Kidney (tissue), 14 donors: ENCODE results near the gene OPRL1. TPM values are rescaled to one million over a fixed set of nuclear protein-coding genes. Genes with fewer than 3 reads are reported as not detected.

Source experiments
- DNase-seq, 5 donors: peaks; one replicate each; pipeline ENCODE4 v3.0.0-alpha.2; 2013 to 2020
- FAIRE-seq: peaks from 2 replicates; lab custom pipeline; 2012; peaks lifted over from hg19 to GRCh38; lab: Jason Lieb, UNC
- H3K27ac ChIP-seq, 2 donors: one replicate each; pipeline ENCODE4 v1.7.0; 2013; ENCODE audit warnings: low read depth in 2 of 2, low read length in 2 of 2, inconsistent platforms in 1 of 2
- H3K27me3 ChIP-seq: one replicate; pipeline ENCODE4 v1.7.1; 2013; ENCODE audit warnings: low read length, inconsistent platforms; ENCODE audit not compliant: control insufficient read depth, insufficient read depth
- H3K36me3 ChIP-seq, 3 donors: one replicate each; pipeline versions ENCODE4 v1.7.0 to v1.7.1; 2013; ENCODE audit warnings: low read length in 3 of 3, control low read depth in 1 of 3, inconsistent platforms in 1 of 3; ENCODE audit not compliant: insufficient read depth in 3 of 3, control insufficient read depth in 2 of 3
- H3K4me1 ChIP-seq, 3 donors: one replicate each; pipeline versions ENCODE4 v1.7.0 to v1.7.1; 2013; ENCODE audit warnings: low read length in 3 of 3, inconsistent platforms in 1 of 3, low read depth in 1 of 3; ENCODE audit not compliant: control insufficient read depth in 2 of 3, insufficient read depth in 2 of 3
- H3K4me3 ChIP-seq, 3 donors: one replicate each; pipeline versions ENCODE4 v1.7.0 to v1.8.1; 2013; ENCODE audit warnings: low read length in 3 of 3, control low read depth in 1 of 3, inconsistent platforms in 1 of 3
- H3K9ac ChIP-seq, 3 donors: one replicate each; pipeline versions ENCODE4 v1.7.0 to v1.7.1; 2013; ENCODE audit warnings: low read length in 3 of 3, control low read depth in 1 of 3, inconsistent platforms in 1 of 3
- H3K9me3 ChIP-seq, 3 donors: one replicate each; pipeline versions ENCODE4 v1.7.0 to v1.7.1; 2013; ENCODE audit warnings: low read length in 3 of 3, control low read depth in 1 of 3, inconsistent platforms in 1 of 3; ENCODE audit not compliant: control insufficient read depth in 2 of 3, insufficient read depth in 1 of 3
- intact Hi-C: fragments of 100-400 bp; cut with DNase I; formaldehyde crosslinking; loops from one replicate; pipeline ENCODE4 v1.11.1; 2022
- polyA plus RNA-seq: library from polyadenylated mRNA; stranded (reverse); fragments of 350-450 nt; fragmentation: Illumina TruSeq; extraction: RNeasy Lipid Tissue Mini Kit (QIAGEN cat#74804); gene quantifications from one replicate; pipeline ENCODE4 v1.2.3, GENCODE V29; 2014; ENCODE audit warnings: low read depth, low replicate concordance; ENCODE audit not compliant: insufficient read depth
- total RNA-seq: library from RNA; stranded (reverse); fragmentation: NEBNext Ultra II Directional; extraction: Animal tissue kit (Norgen Biotek cat#: 25700); gene quantifications from one replicate; pipeline ENCODE4 v1.2.1, GENCODE V29; 2021
- TF ChIP-seq, protein P1 (sequence below): IDR thresholded peaks from 3 replicates; pipeline ENCODE4 v1.5.1; 2012; ENCODE audit warnings: mild to moderate bottlenecking, moderate library complexity, borderline replicate concordance; ENCODE audit not compliant: insufficient read depth; ENCODE audit errors: extremely low read depth
- donor health status: control.
- donor health status: control.
- donor health status: control.
- donor health status: control.
- donor health status: control.
- donor health status: DM: yes; HTN: yes; CAD: no.
- donor health status: Normal renal cell carcinoma (clear cell type).

Gene OPRL1
- total and polyA plus RNA-seq, 2 donors from 2014 or later = 0.39 to 1.2 TPM

DNA sequence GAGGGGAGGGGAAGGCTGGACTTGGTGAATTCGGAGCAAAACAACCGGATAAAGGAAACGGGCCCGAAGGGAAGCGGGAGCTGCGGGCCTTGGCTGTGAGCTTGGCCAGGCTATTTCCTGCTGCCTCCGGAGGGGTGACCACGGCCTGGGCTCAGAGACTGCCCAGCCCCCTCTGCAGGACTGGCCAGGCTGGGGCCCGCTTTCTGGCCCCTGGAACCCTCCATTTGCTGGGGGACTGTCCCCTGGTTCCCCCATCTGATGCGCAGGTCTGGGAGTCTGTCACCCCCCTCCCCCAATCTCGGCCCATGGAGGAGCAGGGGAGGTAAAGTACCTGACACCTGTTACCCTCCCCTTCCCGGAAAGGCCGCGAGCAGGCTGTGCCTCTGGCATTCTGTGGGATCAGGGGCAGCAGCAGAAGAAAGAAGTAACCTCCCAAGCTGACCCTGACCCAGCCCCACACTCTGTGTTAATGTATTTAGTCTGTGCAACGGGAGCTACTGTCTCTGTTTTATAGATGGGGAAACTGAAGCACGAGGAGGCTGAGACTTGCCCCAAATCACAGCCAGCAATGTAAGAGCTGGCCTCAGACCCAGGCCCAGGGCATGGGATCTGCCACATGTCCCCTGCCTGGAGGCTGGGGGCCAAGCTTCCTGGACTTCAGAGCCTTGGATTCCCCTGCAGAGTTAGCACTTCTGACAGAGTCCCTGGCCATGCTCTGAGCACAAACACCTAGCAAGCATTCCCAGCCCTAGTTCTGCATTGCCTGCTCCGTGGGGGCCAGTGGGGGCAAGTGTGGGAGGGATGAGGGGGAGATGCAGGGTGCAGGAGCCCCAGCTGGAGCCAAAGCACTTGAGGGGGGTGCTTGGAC, 40.4 kb upstream of the OPRL1 start:
- TF ChIP-seq, protein P1, sequence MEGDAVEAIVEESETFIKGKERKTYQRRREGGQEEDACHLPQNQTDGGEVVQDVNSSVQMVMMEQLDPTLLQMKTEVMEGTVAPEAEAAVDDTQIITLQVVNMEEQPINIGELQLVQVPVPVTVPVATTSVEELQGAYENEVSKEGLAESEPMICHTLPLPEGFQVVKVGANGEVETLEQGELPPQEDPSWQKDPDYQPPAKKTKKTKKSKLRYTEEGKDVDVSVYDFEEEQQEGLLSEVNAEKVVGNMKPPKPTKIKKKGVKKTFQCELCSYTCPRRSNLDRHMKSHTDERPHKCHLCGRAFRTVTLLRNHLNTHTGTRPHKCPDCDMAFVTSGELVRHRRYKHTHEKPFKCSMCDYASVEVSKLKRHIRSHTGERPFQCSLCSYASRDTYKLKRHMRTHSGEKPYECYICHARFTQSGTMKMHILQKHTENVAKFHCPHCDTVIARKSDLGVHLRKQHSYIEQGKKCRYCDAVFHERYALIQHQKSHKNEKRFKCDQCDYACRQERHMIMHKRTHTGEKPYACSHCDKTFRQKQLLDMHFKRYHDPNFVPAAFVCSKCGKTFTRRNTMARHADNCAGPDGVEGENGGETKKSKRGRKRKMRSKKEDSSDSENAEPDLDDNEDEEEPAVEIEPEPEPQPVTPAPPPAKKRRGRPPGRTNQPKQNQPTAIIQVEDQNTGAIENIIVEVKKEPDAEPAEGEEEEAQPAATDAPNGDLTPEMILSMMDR = no peak
- H3K27me3 ChIP-seq = peaks cover 2% of the 10 kb centered on the region
- intact Hi-C loops = no loop called here
- H3K9me3 ChIP-seq = no peaks in the 10 kb centered on the region
- peak overlapping the region in 1 of 3 donors; percentile 46 for H3K4me3 ChIP-seq
- peak in 1 of 5 donors; percentile 76 for DNase-seq
- peaks cover 0 to 4% (median 0%) of the 10 kb centered on the region in 3 donors for H3K36me3 ChIP-seq
- no peak for FAIRE-seq
- peaks cover 0 to 14% (median 0%) of the 10 kb centered on the region in 3 donors for H3K4me1 ChIP-seq
- no peak overlapping the region for H3K9ac ChIP-seq
- peak overlapping the region in 1 of 2 donors; percentile 43 for H3K27ac ChIP-seq

DNA sequence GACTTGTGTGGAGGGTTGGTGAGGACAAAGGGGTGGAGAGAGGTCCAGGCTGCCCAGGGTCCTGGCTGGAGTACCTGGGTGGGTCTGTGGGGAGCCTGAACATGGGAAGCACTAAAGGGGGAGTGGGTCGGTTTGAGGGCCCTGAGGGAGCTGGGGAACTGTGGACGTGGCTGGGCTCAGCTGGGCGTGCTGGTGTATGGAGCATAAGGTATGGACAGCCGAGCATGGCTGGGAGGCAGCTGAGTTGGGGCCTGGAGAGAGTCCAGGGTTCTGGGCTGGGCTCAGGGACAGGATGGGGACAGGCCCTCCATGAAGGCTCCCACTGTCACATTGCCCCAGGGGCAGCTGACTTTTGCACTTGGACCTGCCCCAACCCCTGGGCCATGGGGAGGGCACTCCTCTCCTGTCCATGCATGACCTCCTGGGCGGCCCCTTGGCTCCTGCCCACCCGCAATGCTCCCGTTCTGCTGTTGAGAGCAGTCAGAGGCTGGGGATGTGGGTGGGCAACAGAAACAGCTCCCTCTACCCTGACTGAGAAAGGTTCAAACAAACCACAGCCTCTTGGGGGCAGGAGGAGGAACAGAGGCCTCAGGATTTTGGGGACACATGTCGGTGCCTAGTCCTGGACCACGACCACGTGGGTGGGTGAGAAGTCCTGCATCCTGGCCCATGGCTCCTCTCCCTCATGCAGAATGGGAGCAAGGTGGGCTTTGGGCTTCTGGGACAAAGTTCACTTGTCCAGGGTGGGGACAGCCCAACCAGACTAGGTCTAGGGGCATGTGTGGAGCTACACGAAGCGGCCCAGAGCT, 39.4 kb upstream of the OPRL1 start:
- Histone ChIP-seq H3K27me3 (peaks cover 2% of the 10 kb centered on the region), H3K27ac (no peak overlapping the region), H3K36me3 (no peaks in the 10 kb centered on the region), H3K4me1 (peaks cover 0 to 14% (median 0%) of the 10 kb centered on the region in 3 donors), H3K9me3 (no peaks in the 10 kb centered on the region), H3K9ac (no peak overlapping the region), H3K4me3 (no peak overlapping the region)
- TF ChIP-seq, protein P1 = no peak
- DNase-seq (peak in 1 of 5 donors; percentile 75), FAIRE-seq (no peak)
- intact Hi-C loops = no loop called here

DNA sequence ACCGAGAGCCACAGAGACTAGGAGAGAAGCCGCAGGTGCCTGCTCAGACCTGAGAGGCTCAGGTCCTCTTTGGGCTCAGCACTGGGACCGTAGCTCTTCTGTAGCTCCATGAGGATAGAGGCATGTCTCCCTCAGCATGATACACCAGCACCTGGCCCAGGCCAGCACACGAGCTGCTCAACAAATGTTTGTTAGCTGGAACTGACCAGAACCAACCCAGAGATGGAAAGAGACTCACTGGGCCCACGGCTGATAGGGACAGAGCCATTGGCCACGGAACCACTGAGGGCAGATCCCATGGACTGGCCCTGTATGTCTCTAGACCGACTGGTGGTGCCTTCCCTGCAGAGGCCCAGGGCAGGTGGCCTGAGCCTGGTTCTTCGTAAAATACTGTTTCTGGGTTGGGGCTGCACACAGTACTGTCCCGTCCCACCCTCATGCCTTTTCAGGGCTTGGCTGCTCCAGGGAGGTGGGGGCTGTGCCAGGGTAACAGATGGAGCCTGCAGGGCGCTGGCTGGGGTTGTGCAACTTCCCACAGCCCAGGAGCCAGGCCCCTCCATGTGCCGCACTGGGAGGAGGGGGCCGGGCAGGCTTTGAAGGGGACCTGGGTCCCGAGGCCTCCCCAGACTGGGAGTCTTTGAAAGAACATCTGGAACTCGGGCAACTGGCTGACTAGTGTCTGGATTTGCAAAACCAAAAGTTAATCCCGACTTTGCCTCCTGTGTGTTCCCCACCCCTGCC, 38.7 kb upstream of the OPRL1 start:
- FAIRE-seq (no peak), DNase-seq (no peak)
- Histone ChIP-seq H3K4me1 (peaks cover 0 to 14% (median 0%) of the 10 kb centered on the region in 3 donors), H3K27me3 (peaks cover 4% of the 10 kb centered on the region), H3K27ac (peak overlapping the region in 1 of 2 donors; percentile 16), H3K9ac (no peak overlapping the region), H3K9me3 (no peaks in the 10 kb centered on the region), H3K36me3 (no peaks in the 10 kb centered on the region), H3K4me3 (no peak overlapping the region)
- TF ChIP-seq, protein P1 = no peak
- intact Hi-C loops = no loop called here
